HG02938 (cell line): ENCODE results near the gene LGALS3.

Experiments
- ATAC-seq: cut with Tn5 transposase; IDR thresholded peaks from one replicate; pipeline ENCODE4 v1.9.1; 2021; ENCODE audit warnings: mild to moderate bottlenecking, moderate library complexity; ENCODE audit not compliant: unreplicated experiment

The LGALS3 gene

GRCh38 chr14:55114720-55115119 is 14.3 kb upstream of the LGALS3 start:
- no peak for ATAC-seq

- ATAC-seq = no peak
Observed at GRCh38 chr14:55115460-55115859, 13.6 kb upstream of the LGALS3 start.

- ATAC-seq = no peak
Observed at GRCh38 chr14:55115861-55116245, 13.2 kb upstream of the LGALS3 start.

- no peak for ATAC-seq
Observed at GRCh38 chr14:55116246-55117030, 12.6 kb upstream of the LGALS3 start.

- no peak for ATAC-seq
Observed at GRCh38 chr14:55117803-55118441, 11.1 kb upstream of the LGALS3 start.

DNA sequence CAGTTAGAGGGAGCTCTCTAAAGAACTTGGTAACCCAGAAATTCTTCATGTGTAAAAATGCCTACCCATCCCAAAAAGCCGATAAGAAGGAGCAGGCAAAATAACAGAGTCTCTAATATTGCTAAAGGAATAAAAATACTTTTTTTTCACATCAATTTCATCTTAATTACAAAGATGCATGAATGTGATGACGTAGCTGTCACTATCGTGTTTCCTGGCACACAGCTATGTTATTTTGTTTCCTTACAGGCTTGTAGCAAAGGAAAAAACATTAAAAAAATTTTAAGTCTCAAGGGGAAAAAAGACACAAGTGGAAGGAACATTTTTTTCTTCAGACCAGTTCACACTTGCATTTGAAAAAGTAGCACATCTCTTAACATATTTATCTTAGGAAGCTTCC is 10.3 kb upstream of the LGALS3 start:
- no peak for ATAC-seq

DNA sequence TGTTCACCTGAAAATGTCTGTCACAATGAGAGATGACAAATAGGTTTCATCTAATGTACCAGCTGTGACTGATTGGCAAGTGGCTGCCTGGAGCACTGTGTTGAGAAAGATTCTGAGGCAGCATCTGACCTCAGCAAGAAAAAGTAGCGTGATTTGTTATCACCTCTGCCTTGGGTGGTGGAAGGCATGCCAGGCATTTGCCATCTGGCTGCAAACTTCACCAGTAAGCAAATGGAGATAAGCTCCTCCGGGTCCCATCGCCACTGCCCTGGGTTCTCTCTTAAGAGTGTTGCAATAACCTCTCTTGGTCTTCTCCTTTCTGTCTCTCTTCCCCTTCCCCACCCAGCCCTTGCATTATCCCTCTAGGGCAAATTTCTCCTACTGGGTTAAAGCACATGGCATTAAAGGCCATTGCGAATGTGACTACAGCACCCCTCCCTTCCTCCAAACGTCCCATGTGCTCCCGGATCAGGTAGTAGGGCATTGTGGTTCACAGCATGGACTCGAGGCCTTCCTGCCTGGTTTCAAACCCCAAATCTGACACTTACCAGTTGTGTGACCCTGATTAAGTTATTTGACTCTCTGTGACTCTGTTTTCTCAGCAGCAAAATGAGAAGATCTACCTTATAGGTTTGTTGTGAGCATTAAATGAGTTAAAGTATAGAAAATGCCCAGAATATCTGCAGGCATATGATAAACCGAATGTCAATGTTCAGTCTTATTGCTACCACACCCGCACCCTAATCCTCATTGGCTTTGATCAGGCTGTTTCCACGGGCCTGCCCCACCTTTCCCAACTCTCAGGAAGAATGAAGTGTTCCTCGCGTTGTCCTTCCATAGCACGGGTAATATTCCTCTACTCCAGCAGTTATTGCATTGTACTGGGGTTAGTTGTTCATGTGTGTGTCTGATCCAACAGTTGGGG is 8.2 kb upstream of the LGALS3 start:
- no peak for ATAC-seq

DNA sequence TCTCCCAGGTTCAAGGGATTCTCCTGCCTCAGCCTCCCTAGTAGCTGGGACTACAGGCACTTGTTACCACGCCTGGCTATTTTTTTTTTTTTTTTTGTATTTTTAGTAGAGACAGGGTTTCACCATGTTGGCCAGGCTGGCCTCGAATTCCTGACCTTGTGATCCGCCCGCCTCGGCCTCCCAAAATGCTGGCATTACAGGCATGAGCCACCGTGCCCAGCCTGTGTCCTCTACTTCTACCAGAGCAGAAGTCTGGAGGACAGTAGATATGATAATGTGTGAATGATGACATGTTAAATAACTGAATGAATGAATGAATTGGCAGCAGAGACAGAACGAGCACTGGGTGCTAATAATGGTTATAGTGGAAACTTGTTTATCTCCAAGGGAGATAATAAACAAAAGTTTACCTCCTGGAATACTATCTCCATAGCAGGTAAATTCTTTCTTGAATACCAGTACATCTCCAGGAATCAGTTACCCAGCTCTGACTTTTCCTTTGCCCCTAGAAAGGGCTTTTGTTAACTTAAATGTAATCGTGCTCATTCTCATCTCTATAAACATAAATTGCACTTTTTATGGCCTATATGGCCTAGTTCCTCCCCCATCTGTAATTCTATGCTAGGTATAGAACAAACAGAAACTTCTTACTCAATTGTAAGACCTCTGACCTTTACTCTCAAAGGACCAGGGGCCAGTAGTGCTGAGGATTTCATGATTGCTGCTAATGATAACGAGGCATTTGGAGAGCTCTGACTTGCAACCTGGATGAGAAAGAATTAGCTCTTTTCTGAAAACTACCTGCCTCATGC is 7.2 kb upstream of the LGALS3 start:
- ATAC-seq = no peak

DNA sequence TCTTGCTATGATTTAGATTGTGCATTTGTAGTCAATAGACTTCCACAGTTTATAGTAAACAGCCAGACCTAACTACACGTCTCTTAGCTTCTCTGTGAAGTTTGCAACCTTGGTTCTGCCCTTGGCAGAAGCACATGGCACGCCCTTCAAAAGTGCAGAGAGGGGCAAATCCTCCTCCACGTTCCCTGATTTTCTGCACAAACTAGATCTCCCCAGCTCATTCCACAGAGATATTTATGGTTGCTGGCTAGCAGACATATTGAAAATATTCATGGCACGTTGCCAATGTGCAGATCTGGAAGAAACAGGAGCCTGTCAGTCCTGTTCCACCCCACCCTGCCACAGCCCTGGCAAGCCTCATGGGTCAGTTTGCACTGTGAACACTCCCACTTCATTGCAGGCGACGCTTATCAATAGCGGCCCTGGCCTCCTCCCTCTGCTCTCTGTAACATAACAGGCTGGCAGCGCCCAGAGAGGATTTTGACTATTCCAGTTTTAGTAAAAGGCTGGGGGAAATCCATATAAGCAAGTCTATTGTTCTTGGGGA is 6.5 kb upstream of the LGALS3 start:
- ATAC-seq = no peak

- no peak for ATAC-seq
Observed at GRCh38 chr14:55123101-55123500, 6.0 kb upstream of the LGALS3 start.

DNA sequence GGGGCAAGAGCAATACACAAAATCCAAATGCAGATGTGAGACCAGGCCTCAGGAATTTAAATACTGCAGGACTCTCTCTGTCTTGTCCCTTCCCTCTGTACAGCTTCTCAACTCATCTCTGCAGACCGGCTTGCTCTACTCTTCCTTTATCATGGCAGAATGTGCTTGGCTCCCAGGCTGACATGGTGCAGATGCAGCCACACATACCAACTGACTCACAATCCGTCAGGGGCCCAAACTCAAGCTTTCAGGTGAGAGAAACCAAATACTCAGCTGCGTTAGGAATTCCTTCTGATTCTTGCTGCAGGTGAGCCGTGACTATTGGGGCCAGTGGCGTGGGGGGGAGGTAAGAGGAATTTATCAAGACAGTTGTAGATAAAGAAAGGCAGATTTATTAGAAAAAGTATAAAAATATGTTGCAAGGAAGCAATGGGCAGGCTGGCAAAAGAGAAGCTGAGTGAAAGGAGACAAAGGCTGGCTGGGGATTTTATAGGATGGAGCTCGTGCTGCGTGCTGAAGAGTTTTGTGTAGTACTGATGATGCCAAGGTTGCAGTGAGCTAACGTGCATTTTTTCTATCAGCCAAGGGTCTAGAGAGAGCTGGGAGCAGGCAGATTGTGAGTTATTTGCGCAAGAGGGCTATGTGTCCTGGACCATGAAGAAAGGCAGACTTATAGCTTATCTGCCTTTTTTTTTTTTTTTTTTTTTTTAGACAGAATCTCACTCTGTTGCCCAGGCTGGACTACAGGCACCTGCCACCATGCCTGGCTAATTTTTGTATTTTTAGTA is 5.0 kb upstream of the LGALS3 start:
- no peak for ATAC-seq

GRCh38 chr14:55124774-55125386 is 4.2 kb upstream of the LGALS3 start:
- ATAC-seq = no peak

DNA sequence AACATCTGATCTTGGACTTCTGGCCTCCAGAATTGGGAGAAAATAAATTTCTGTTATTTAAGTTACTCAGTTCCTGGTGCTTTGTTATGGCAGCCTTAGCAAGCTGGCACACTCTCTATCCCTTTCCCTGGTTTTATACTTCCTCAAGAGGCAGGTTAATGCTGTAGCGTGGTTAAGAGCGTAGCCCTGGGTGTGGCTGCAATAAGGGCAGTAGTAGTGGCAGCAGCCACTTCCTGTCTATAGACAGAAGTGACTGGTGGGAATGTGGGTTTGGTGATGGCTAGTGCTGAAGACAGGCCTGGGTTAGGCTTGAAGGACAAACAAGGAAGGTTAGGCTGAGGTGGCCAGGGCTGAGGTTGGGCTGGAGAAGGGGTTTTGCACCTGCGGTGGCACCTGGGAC is 3.6 kb upstream of the LGALS3 start:
- no peak for ATAC-seq

- no peak for ATAC-seq
Observed at GRCh38 chr14:55126034-55126433, 3.0 kb upstream of the LGALS3 start.

DNA sequence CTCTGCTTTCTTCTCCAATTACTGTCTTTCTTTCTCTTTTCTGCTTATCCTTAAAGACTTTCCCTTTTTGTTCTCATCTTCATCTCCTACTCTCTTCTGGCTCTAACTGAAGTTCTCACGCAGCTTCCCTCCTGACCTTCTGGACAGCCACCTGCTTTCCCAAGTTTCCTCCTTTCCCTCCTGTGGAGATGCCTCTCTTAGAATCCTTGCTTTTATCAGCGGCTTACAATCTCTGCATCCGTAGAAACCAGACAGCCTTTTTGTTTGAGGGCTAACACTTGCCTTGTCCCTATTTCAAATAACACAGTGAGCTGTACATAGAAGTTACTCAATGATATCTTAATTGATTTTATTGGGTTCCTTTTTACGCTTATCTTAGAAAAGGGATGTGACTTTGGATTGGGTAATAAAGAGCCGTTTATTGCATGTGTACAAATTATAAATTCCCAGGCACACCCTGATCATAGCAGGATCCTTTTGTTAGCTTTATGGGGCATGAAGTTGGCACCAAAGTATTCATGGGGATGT is 2.1 kb upstream of the LGALS3 start:
- ATAC-seq = no peak

DNA sequence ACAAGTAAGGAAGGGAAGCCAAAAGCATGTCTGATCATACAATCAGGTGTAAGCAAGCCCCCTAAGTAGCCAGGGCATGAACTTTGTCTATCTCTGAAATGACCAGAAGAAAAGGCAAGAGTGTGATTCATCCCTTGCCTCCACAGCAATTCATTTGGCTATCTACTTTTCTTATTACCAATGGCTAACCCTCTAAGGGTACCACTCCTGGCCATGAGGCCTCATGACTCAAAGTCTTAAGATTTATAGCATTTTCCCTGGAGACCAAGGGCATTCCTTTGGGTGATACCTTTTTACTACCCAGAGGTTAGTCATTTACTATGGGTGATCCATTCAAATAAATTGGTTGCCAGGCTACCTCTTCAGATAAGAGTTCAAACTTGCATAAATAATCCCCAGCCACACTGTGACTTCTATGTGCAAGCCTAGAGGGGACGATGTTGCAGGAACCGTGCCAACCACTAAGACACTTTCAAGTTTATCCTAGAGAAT is 1.5 kb upstream of the LGALS3 start:
- no peak for ATAC-seq

DNA sequence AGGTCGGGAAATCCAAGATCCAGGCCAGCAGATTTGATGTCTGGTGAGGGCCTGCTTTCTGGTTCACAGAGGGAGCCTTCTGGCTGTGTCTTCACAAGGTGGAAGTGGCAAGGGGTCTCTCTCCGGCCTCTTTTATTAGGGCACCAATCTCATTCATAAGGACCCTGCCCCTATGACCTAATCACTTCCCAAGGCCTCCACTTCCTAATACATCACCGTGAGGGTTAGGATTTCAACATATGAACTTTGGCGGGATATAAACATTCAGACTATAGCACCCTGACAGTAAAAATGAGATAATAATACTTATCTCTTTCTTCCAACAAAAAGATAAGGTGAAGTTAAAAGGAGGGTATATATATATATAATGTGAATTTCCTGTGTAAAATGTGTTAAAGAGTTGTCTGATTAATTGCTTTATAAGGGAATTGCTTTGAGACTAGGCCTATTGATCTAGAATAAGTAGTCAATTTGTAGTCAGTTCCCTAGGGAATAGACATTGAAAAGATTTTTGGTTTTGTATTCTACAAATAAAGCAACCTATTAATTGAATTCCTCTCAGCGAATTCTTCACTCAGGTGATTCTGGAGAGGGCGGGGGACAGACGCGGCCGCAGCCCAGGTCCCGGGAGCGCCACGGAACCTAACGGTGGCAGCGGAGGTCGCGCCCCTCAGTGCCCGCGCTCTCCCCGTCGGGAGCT is 516 bp upstream of the LGALS3 start:
- ATAC-seq = no peak
